HepG2 (cell line): ENCODE results near the gene LINGO3. TPM values are rescaled to one million over a fixed set of nuclear protein-coding genes. Genes with fewer than 3 reads are reported as not detected.

Experiments used
- AKAP8 ChIP-seq: sonication (generic); formaldehyde crosslinking; IDR thresholded peaks from 2 replicates; pipeline ENCODE4 v1.5.1; 2020; ENCODE audit warnings: mild to moderate bottlenecking, missing genetic modification reagents
- ARID4A ChIP-seq: sonication (generic); formaldehyde crosslinking; IDR thresholded peaks from 2 replicates; pipeline ENCODE4 v1.5.0; 2020; ENCODE audit warnings: mild to moderate bottlenecking, missing genetic modification reagents, borderline replicate concordance
- BORCS8-MEF2B ChIP-seq: sonication (generic); formaldehyde crosslinking; IDR thresholded peaks from 2 replicates; pipeline ENCODE4 v1.8.0; 2022; ENCODE audit warnings: mild to moderate bottlenecking, missing genetic modification reagents
- KMT2A ChIP-seq: sonication (generic); formaldehyde crosslinking; IDR thresholded peaks from 2 replicates; pipeline ENCODE4 v1.4.0; 2020; ENCODE audit warnings: missing genetic modification reagents
- NFYC ChIP-seq: IDR thresholded peaks from 2 replicates; pipeline ENCODE4 v1.6.1; 2016; ENCODE audit warnings: missing genetic modification reagents, missing compliant biosample characterization
- PAXIP1 ChIP-seq: sonication (generic); formaldehyde crosslinking; conservative IDR thresholded peaks from 2 replicates; pipeline ENCODE4 v1.4.0; 2020; ENCODE audit warnings: mild to moderate bottlenecking, missing genetic modification reagents, moderate library complexity
- ZFX ChIP-seq: sonication (generic); formaldehyde crosslinking; IDR thresholded peaks from 2 replicates; pipeline ENCODE4 v1.4.0; 2020; ENCODE audit warnings: mild to moderate bottlenecking, low read depth, missing genetic modification reagents, moderate library complexity
- ZNF235 ChIP-seq: sonication (generic); formaldehyde crosslinking; IDR thresholded peaks from 2 replicates; pipeline ENCODE4 v1.8.1; 2023; ENCODE audit warnings: mild to moderate bottlenecking, missing genetic modification reagents, borderline replicate concordance
- ZNF329 ChIP-seq: sonication (generic); formaldehyde crosslinking; IDR thresholded peaks from 2 replicates; pipeline ENCODE4 v1.9.0; 2021; ENCODE audit warnings: low read depth, mild to moderate bottlenecking, missing genetic modification reagents
- ZNF550 ChIP-seq: sonication (generic); formaldehyde crosslinking; IDR thresholded peaks from 2 replicates; pipeline ENCODE4 v1.4.0; 2020; ENCODE audit warnings: mild to moderate bottlenecking, missing genetic modification reagents, borderline replicate concordance
- polyA plus RNA-seq, 8 experiments: library from polyadenylated mRNA; depleted of rRNA in 3 of 8; stranded (reverse) in 7 of 8; unstranded in 1 of 8; fragments of >200 nt; fragmentation: Illumina TruSeq in 4 of 8; extraction: Trizol in 4 of 8; gene quantifications; 2 replicates each; pipeline versions ENCODE4 v1.2.1 to v1.2.3, GENCODE V29; 2011 to 2016; ENCODE audit warnings: low read depth in 4 of 8, missing spikeins in 1 of 8, mixed read lengths in 1 of 8; ENCODE audit not compliant: insufficient read depth in 1 of 8
- total RNA-seq, 5 experiments: library from RNA; depleted of rRNA; stranded (reverse); fragments of >200 nt; fragmentation: Illumina TruSeq; extraction: Trizol; gene quantifications; 2 replicates each; pipeline ENCODE4 v1.2.3, GENCODE V29; 2016; ENCODE audit warnings: low read depth in 1 of 5
- TF ChIP-seq, protein P1 (sequence below): sonication (generic); formaldehyde crosslinking; IDR thresholded peaks from 2 replicates; pipeline ENCODE4 v1.9.0; 2021; ENCODE audit warnings: mild to moderate bottlenecking, missing genetic modification reagents

LINGO3 gene
- total and polyA plus RNA-seq, 2 of the 13 experiments (the other 11 are each of a cell fraction or from before 2014, with no cell fraction given) = not detected

DNA sequence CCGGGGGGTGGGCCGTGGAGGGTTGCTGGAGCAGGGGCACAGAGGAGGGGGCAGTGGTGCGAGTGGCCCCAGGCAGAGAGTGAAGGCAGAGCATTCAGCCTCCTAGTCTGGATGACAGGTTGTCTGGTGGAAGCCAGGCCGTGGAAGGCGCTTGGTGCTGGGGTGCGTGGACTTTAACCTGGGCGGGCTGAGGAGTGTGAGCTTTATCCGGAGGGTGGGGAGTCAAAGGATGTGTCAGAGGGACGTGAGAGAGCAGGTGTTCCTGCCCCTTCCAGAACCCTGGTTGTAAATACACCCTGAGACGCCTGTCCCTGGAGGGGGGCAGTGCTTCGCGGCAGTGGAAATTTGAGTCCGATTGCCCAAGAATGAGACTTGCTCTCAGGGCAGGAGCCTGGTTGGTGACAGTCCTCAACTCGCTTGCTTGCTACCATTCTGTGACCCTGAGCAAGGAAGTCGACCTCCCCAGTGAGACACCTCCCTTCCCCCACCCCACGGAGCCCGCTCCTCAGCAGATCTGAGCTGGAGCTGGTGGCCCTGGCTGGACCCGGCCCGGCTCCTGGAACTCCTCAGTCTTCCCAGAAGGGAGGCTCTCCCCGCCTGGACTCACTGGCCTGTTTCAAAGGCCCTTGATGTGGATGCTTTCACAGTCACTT lies 22.8 kb upstream of the LINGO3 start (continued):
- peak; percentile 52; the same call in 1 of the 2 replicates for TF ChIP-seq ZFX
- no peak for TF ChIP-seq BORCS8-MEF2B (CRISPR knock-in tag)
- TF ChIP-seq AKAP8 (CRISPR knock-in tag) = no peak
- no peak for TF ChIP-seq ZNF329 (CRISPR knock-in tag)
- TF ChIP-seq ZNF235 = no peak
- TF ChIP-seq KMT2A (CRISPR knock-in tag) = 0 out of 2 replicates have a peak, but pooled peaks have one; percentile 66
- TF ChIP-seq NFYC (CRISPR knock-in tag) = no peak
- peak; percentile 77; the same call in 1 of the 2 replicates for TF ChIP-seq ARID4A
- peak; percentile 67 for TF ChIP-seq PAXIP1 (CRISPR knock-in tag)
- TF ChIP-seq, protein P1, sequence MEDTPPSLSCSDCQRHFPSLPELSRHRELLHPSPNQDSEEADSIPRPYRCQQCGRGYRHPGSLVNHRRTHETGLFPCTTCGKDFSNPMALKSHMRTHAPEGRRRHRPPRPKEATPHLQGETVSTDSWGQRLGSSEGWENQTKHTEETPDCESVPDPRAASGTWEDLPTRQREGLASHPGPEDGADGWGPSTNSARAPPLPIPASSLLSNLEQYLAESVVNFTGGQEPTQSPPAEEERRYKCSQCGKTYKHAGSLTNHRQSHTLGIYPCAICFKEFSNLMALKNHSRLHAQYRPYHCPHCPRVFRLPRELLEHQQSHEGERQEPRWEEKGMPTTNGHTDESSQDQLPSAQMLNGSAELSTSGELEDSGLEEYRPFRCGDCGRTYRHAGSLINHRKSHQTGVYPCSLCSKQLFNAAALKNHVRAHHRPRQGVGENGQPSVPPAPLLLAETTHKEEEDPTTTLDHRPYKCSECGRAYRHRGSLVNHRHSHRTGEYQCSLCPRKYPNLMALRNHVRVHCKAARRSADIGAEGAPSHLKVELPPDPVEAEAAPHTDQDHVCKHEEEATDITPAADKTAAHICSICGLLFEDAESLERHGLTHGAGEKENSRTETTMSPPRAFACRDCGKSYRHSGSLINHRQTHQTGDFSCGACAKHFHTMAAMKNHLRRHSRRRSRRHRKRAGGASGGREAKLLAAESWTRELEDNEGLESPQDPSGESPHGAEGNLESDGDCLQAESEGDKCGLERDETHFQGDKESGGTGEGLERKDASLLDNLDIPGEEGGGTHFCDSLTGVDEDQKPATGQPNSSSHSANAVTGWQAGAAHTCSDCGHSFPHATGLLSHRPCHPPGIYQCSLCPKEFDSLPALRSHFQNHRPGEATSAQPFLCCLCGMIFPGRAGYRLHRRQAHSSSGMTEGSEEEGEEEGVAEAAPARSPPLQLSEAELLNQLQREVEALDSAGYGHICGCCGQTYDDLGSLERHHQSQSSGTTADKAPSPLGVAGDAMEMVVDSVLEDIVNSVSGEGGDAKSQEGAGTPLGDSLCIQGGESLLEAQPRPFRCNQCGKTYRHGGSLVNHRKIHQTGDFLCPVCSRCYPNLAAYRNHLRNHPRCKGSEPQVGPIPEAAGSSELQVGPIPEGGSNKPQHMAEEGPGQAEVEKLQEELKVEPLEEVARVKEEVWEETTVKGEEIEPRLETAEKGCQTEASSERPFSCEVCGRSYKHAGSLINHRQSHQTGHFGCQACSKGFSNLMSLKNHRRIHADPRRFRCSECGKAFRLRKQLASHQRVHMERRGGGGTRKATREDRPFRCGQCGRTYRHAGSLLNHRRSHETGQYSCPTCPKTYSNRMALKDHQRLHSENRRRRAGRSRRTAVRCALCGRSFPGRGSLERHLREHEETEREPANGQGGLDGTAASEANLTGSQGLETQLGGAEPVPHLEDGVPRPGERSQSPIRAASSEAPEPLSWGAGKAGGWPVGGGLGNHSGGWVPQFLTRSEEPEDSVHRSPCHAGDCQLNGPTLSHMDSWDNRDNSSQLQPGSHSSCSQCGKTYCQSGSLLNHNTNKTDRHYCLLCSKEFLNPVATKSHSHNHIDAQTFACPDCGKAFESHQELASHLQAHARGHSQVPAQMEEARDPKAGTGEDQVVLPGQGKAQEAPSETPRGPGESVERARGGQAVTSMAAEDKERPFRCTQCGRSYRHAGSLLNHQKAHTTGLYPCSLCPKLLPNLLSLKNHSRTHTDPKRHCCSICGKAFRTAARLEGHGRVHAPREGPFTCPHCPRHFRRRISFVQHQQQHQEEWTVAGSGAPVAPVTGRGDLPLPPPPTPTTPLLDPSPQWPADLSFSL (CRISPR knock-in tag) = no peak
- TF ChIP-seq ZNF550 (CRISPR knock-in tag) = no peak
